Measurements from ENCODE around the gene JUND.

The JUND gene

DNA sequence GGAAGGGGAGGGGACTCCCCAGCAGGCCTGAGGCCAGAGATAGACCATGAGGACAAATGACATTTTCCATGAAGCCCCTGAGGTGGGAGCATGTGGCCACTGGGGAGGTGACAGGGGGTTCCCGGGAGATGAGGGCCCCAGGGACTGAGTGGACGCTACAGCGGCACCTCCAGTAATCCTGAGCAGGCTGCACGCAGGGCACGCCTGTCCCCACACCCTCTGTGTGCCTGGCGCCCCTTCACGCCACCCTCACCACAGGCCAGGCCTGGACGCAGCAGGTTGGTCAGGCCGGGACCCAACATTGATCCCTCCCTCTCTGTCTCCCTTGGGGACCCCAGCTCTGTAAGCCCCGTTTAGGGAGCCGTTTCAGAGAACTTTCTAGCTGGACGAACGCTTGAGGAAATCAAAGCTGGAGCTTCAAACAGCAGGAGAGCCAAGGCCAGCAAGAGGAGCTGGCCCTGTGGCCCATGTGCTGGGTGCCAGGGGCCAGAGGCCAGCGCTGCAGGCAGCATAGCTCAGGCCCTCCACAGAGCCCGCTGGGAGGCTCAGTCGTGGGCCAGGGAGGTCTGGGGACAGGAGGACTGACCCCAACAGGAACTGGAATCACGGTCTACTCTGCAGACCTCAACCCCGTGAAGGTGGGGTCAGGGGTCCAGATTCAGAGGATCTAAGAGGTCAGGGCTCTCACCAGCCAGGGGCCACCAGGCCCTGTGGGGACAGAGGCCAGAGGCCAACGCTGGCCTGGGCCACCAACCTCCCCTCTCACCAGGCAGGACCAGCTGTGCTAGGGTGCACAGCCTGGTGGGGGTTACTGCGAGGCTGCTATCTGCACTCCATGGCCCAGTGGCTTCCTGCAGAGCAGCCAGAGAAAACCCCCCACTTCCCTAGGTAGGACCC is 26.9 kb upstream of the JUND start:
- DNase-seq (no peak), ATAC-seq (no peak)

DNA sequence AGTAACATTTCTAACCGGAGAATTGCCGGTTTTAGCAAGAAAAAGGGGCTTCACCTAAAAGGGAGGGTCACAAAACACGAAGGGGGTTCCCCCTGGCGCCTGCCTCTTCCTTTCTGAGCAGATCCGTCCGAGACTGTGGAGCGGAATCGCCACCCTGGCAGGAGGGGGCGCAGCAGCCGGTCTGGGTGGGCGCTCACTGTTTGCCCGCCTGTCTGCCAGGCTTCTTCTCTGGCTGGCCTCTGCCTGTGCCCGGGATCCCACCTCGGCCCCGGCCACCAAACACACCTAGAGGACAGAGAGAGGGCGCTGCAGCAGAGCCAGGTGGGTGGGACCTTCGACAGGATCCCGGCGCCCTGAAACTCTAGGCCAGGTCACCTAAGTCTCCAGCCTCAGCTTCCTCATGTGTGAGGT is 25.9 kb upstream of the JUND start:
- DNase-seq: peak; percentile 61
- no peak for ATAC-seq

DNA sequence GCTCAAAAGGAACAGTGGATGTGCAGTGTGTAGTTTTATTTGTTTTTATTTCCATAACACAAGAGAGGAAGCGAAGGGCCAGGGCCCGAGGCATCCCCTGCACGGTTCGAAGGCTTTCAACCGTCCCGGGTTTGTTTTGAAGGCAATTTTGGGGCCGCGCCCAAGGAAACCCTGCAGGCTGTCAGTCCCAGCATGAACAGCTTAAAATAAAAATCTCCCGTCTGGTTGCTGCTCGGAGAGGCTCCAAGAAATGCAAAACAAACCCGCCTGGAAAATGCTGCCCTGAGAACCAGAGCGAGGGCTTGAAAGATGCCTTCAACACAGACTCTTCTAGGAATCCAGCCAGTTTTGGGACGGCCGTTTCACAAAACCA is 25.5 kb upstream of the JUND start:
- ATAC-seq (no peak), DNase-seq (no peak)

DNA sequence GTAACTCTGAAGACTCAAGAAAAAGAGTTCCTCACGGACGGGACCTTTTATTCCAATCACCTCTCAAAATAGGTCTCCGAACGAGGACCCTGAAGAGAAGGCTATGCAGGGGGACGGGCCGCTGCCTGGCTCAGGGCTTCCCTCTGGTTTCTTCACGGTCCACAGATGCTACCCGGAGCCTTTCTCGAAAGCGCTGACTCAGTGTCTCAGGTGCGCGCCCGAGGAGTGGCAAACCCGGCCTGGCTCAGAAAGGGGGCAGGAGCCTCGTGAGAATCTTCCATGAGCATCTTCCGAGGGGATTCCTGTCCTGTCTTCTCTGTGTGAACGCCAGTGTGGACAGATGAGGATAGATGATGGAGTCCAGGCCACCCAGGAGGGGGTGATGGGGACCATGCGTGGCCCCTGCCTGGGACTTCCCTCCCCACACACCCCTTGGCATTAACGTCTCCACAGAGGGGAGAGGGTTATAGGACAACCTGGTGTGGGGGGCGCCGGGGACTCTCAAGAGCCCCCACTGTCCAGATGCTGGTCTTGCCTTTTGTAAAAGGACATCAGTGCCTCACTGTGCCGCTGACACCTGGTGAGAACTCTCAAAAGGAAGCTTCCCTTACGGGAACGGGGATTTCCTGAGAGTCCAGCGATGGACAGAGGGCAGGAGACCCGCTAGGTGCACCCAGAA is 24.9 kb upstream of the JUND start:
- DNase-seq: no peak
- no peak for ATAC-seq

DNA sequence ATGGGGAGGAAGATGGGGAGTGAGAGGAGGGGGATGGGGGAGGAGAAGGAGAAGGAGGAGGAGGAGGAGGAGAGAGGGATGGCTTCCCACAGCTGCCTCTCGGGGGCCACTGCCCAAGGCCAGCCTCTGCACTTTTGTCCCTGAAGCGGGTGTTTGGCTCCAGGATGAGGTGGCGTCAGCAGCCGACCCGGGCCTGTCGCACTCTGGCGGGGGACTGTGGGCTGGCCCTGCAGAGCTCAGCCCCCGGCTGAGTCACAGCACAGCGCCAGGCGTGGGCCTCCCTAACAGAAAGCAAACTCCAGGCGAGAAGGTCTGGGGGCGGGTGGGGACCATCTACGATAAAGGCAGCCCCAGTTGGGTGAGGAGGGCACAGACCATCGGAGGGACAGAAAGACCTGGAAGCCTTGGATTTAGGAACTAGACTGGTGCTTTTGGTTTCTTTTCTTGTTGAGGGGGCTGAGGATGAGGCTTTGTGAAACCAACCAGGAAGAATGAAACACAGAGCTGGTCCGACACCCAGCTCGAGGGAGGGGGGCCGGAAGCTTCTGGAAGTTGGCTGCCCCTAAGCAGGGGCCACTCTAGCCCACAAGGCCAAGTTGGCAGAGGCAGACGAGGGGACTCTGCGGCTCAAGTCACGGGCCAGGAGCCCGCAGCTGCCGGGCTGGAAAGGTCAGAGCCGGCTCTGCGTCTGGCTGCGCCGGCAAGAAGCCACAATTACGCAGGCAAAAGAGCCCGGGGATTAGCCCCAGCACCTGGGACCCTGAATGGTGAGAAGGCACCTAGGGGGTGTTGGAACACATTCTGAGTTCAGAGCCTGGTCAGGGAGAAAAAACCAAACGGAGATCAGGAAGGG is 23.3 kb upstream of the JUND start:
- peak; percentile 85 for ATAC-seq
- peak; percentile 90 for DNase-seq

DNA sequence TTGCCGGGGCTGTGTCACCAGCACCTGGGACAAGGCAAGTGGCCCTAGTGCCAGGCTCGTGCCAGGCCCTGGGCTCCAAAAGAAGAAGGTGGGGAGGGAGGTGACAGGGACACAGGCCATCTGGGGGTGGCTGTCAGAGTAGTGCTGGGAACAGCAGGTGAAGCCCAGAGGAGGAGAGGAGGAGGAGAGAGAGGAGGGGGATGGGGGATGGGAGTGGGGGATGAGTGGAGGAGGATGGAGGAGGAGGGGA is 22.7 kb upstream of the JUND start:
- DNase-seq: peak; percentile 52

DNA sequence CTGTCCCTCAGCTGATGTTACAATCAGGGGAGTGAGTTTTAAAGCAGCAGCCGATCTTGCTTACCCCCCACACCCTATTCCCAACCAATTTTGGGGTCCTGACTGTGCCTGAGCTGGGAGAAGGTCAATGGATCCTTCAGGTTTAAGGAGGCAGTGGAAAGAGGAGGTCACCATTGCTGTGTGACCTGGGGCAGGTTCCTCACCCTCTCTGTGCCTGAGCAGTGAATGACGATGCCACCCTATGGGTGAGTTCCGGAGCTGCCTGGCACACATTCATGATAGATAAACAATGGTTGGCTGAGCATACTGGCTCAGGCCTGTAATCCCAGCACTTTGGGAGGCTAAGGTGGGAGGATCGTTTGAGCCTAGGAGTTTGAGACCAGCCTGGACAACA is 20.3 kb upstream of the JUND start:
- DNase-seq (no peak), ATAC-seq (no peak)

More for the DNA sequence above, 22.7 kb upstream of the JUND start:
- ATAC-seq: no peak

DNA sequence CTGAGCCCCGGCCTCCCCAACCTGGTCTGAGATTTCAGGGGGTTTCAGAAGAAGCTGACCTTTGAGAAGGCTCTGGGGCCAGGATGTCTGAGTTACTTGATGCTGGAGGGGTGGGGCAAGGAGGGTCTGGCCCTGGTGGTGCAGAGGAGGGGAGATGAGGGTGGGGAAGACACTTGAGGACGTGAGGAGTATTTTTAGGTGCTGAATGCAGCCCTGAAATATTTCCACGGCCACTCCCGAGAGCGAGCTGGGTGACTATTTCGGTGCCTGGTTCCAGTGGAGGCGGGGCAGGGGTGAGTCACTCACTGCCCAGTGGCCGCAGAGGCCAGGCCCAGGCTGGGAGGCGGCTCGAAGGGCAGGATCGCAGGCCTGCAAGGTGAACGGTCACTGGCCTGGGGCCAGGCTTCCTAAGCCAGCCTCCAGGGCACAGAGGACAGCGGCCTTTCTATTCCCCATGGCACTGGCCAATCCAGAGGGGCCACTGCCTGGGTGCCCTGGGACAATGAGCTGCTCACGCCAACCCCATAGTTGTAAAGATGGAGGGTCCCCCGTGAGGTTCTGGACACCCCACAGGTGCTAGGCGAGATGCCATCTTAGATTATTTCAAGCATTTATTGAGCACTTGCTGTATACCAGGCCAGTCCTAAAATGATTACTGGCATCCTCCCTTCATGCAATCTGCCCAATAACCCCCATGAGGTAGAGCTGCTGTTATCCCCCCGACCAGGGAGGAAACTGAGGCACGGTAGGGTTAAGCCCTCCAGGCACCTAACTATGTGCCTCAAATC is 19.7 kb upstream of the JUND start:
- DNase-seq: no peak
- ATAC-seq: no peak

DNA sequence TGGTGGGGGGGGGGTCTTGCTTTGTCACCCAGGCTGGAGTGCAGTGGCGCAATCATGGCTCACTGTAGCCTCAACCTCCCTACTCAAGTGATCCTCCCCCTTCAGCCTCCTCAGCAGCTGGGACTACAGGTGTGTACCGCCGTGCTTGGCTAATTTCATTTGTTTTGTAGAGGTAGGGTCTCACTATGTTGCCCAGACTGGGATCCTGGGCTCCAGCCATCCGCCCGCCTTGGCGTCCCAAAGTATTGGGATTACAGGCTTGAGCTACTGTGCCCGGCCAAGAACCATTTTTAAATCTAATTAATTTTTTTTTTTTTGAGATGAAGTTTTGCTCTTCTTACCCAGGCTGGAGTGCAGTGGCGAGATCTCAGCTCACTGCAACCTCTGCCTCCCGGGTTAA is 18.2 kb upstream of the JUND start:
- ATAC-seq (no peak), DNase-seq (no peak)

DNA sequence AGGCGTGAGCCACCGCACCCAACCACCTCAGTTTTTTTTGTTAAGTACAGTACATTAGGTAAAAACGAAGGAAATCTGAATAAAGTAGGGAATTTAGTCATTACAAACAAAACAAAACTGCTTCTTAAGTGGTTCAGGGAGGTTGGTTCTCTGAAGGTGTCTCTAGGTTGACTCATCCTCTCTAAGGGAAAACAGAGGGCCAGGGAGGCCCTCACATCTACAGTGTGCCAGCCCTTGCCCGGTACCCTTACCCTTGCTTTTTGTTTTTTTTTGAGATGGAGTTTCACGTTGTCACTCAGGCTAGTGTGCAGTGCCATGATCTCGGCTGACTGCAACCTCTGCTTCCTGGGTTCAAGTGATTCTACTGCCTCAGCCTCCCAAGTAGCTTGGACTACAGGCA is 17.2 kb upstream of the JUND start:
- DNase-seq (no peak), ATAC-seq (peak; percentile 47)

DNA sequence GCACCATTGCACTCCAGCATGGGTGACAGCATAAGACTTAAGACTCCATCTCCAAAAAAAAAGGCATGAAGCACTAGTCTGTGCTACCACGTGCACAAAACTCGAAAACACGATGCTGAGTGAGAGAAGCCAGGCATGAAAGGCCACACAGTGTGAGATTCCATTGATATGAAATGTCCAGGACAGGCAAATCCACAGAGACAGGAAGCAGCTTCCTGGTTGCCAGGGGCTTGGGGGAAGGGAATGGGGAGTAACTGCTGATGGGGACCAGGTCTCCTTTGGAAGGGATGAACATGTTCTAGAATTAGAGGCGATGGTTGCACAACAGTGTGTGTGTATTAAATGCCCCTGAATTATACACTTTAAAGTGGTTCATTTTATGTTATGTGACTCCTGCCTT is 15.9 kb upstream of the JUND start:
- DNase-seq (no peak), ATAC-seq (no peak)

DNA sequence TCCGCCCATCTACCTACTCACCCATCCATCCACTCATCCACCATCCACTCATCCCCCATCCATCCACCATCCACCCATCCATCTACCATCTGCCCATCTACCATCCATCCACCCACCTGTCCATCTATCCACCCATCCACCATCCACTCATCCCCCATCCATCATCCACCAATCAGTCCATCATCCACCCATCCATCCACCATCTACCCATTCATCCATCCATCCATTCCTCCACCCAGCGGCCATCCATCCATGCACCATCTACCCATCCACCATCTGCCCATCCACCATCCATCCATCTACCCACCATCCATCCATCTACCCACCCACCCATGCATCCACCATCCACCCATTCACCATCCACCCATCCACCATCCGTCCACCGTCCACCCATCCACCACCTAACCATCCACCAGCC is 13.6 kb upstream of the JUND start:
- DNase-seq (no peak), ATAC-seq (no peak)

DNA sequence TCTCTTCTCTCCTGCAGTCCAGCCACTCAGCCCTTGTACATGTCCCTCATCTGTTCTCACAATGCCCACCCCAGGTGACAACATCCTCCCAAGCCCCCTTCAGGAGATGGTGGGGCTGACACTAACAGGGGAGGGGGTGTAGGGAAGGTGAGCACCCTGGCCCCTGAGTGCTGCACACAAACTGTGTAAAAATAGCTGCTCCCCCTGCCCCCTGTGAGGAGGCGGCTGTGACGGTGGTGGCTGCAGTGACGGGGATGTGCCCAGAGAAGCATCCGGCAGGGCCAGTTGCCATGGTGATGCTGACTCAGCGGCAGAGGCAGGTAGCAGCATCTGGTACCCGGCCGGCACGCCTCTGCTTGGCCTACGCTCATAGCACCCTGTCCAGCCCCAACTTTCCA is 13.0 kb upstream of the JUND start:
- DNase-seq (peak; percentile 95), ATAC-seq (peak; percentile 22)

DNA sequence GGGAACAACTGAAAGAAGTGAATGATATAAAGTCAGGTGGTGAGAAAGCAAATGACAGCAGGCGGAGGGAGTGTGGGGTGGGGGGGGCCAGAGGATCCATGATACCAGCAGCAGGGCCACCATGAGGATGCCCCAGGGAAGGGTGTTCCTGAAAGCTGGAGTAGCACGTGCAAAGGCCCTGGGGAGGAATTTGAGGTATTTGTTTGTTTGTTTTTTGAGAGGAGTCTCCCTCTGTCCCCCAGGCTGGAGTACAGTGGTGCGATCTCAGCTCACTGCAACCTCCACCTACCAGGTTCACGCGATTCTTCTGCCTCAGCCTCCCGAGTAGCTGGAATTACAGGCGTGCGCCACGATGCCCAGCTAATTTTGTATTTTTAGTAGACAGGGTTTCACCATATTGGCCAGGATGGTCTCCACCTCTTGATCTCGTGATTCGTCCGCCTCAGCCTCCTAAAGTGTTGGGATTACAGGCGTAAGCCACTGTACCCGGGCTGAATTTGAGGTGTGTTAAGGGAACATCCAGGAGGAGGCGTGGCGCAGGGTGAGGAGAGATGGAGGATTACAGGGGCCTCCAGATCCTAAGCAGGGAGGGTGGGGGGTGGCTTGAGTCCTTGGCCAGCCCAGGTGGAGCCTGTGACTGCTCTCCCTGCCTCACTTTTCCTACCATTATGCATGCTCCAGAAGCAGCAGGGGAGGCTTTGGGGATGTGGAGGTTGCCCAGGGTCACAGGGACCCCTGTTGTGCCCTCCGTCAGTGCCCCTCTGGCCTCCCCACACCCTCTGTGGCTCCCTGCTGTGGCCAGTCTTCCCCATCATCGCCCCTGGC is 12.4 kb upstream of the JUND start:
- DNase-seq: no peak
- ATAC-seq: no peak

DNA sequence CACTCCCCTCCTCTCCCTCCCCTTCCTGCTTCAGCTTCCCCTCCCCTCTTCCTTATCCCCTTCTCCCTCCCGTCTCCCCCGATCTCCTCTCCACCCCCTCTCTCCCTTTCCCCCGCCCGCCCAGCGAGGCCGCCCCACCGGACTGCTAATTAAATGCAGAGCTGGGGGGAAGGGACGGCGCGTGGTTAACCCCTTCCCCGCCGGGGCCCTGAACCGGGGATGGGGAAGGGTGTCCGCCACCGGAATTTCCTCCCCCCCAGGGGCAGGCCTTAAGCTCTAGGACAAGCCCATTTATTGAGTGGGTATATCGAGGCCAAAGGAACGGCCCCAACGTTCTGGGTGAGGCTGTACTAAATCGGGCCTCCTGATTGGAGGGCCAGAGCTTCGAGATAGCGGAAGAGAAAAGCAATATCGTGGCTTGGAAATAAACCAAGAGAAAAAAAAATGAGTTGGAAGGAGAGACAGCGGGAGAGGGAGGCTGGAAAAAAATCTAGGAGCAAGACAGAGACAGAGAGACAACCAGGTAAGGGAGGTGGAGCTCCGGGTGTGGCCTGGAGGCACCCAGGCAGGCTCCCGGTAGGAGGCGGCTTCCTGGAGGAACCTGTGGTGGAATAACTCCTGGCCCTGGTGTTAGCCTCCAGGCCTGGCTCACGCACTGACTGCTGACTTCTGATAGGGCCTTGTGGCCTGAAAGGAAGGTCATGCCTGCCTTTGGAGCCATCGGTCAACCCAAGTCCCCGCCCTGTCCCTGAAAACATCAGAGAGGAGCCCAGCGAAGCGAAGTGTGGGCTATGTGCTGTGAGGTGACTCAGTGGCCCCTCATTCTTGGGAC is 11.6 kb upstream of the JUND start:
- peak; percentile 29 for ATAC-seq

DNA sequence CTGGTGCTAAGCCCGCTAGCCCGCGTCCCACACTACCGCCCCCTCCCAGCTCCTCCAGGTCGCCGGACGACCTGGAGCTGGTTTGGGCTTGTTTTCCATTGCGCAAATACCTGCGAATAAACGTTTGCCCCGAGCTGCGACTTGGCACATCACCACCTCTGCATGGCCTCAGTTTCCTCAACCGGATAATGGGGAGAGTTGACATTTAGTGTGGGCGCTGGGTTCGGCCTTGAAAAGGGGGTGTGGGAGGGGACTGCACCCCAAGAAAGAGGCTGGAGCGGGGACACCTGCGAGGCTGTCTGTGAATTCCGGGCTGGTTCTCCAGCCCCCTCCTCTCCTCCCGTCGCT is 11.0 kb upstream of the JUND start:
- DNase-seq: peak; percentile 78

More for the DNA sequence above, 11.6 kb upstream of the JUND start:
- peak; percentile 88 for DNase-seq

DNA sequence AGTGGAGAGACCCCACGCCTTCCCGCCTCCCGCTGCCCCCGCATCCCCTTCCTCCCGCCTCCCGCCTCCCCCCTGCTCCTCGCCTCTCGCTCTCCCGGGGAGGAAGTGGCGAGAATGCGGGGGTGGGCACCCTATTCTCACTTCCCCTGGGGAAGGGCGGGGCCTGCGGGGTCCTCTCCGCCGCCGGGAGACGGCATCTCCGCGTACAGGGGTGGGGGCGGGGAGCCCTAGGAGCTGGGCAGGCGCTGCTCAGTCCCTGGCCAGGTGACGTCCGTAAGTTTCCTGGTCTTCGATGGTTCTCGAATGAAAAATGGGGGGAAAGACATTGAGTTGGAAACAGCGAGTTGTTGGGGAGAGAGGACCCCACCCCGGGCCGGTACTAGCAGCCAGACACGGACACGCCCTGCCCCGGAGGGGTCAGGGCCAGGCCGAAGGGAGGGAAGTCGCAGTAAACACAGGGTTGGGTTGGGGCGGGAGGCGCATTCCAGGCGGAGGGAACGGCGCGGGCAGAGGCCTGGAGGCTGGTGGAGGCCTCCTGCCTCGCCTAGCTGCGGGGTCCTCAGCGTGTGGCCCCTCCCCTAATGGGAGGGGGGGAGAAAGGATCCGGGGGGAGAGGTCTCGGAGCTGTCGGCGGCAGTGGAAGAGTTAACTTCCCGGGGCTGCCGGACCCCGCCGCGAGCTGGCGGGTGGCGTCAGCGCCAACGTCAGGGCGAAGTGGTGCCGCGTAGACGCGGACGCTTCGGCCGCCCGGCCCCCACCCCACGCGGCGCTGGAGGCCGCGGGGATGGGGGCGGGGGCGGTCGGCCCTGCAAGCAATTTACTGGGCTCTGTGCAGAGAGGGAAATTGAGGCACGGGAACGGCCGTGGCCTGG is 10.4 kb upstream of the JUND start:
- DNase-seq: peak; percentile 96

More for the DNA sequence above, 11.0 kb upstream of the JUND start:
- ATAC-seq: peak; percentile 0

DNA sequence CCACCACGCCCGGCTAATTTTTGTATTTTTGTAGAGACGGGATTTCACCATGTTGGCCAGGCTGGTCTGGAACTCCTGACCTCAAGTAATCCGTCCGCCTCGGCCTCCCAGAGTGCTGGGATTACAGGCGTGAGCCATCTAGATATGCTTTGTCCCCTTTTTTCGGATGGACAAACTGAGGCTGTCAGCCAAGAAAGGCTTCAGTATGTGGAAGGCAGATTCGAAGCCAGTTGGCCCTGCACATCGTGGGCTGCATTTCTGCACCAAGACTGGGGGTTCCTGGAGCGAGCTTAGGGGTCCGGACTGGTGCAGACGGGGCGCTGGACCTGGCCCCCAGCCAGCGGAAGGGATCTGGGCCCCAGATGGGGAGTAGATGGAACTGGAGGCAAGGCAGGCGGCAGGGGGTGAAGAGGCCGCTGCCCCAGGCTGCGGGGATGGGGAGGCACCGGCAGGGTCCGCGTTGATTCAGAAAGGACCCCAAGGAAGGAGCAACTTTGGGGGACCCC is 9.7 kb upstream of the JUND start:
- ATAC-seq (no peak), DNase-seq (no peak)

More for the DNA sequence above, 10.4 kb upstream of the JUND start:
- peak; percentile 37 for ATAC-seq
